HCT116 (cell line): ENCODE measurements around the gene EIF2B4. TPM values are rescaled to one million over a fixed set of nuclear protein-coding genes. Genes with fewer than 3 reads are reported as not detected.

Experiments used
- ATAC-seq: fragments of 200-7000 bp; cut with Tn5 transposase; 2 replicates; pipeline ENCODE4 v1.9.1; 2020; ENCODE audit warnings: mild to moderate bottlenecking, moderate library complexity
- BruUV-seq: library from RNA; stranded (reverse); fragments of 400-500 nt; replicated peaks from 2 replicates; lab custom pipeline; 2021; lab: Mats Ljungman, UMichigan
- CTCF ChIA-PET: fragments of 300-600 bp; sonication (Branson Sonifier 250); formaldehyde crosslinking; loops from one replicate; lab custom pipeline; 2021; ENCODE audit warnings: antibody characterized with exemption; lab: Charles Lee
- POLR2A ChIA-PET: fragments of 300-600, 350-600 bp; sonication (Branson Sonifier 250); formaldehyde crosslinking; loops from one replicate; lab custom pipeline; 2021; ENCODE audit warnings: antibody characterized with exemption; lab: Charles Lee
- RAD21 ChIA-PET, 2 experiments: fragments of 300-600 bp; sonication (Branson Sonifier 250); formaldehyde crosslinking; loops; one replicate each; lab custom pipeline; 2023; ENCODE audit warnings: low total read pairs in 2 of 2; ENCODE audit not compliant: uncharacterized antibody in 2 of 2, unreplicated experiment in 2 of 2, low non-redundant PET in 1 of 2; lab: Charles Lee
- DNase-seq: peaks from one replicate; pipeline ENCODE4 v3.0.0-alpha.2; 2010; ENCODE audit warnings: low read depth, low spot score
- H2AFZ ChIP-seq: fragments of 200-600 bp; shearing (Covaris generic), sonication (generic); 2 replicates; pipeline ENCODE4 v1.6.1; 2017; ENCODE audit warnings: low read depth, mixed run types, mixed read lengths, antibody characterized with exemption, low read length; ENCODE audit not compliant: poor library complexity, severe bottlenecking
- H3K27ac ChIP-seq: 2 replicates; pipeline ENCODE4 v1.5.1; 2012; ENCODE audit warnings: low read depth, low read length
- H3K27me3 ChIP-seq: fragments of 200-600 bp; sonication (generic); 2 replicates; pipeline ENCODE4 v1.6.1; 2016; ENCODE audit warnings: mixed run types, low read length, mixed read lengths; ENCODE audit not compliant: insufficient read depth
- H3K36me3 ChIP-seq, 2 experiments: fragments of 200-500 bp in 1 of 2; fragments of 200-600 bp in 1 of 2; sonication (Bioruptor generic) in 1 of 2; sonication (generic) in 1 of 2; 2 replicates each; pipeline versions ENCODE4 v1.5.1 to v1.6.1; 2014 to 2016; ENCODE audit warnings: low read length in 2 of 2, inconsistent platforms in 1 of 2, mixed read lengths in 1 of 2, mixed run types in 1 of 2; ENCODE audit not compliant: insufficient read depth in 2 of 2, control insufficient read depth in 1 of 2
- H3K4me1 ChIP-seq, 2 experiments: fragments of 200-600 bp in 1 of 2; sonication (generic) in 1 of 2; 2 replicates each; pipeline versions ENCODE4 v1.5.1 to v1.6.1; 2012 to 2017; ENCODE audit warnings: low read length in 2 of 2, inconsistent platforms in 1 of 2, mild to moderate bottlenecking in 1 of 2, mixed read lengths in 1 of 2, mixed run types in 1 of 2, moderate library complexity in 1 of 2; ENCODE audit not compliant: insufficient read depth in 2 of 2, control insufficient read depth in 1 of 2
- H3K4me2 ChIP-seq: fragments of 200-600 bp; sonication (generic); 2 replicates; pipeline ENCODE4 v1.6.1; 2017; ENCODE audit warnings: mixed run types, low read length, mixed read lengths
- H3K4me3 ChIP-seq, 2 experiments: fragments of 200-600 bp in 1 of 2; sonication (generic) in 1 of 2; replicated peaks in 1 of 2; 2 replicates each; pipeline ENCODE4 v1.5.1; 2011 to 2016; ENCODE audit warnings: low read length in 2 of 2, control low read depth in 1 of 2, low read depth in 1 of 2, mild to moderate bottlenecking in 1 of 2, mixed read lengths in 1 of 2, mixed run types in 1 of 2
- H3K79me2 ChIP-seq: fragments of 200-600 bp; sonication (generic); 2 replicates; pipeline ENCODE4 v1.6.1; 2017; ENCODE audit warnings: mild to moderate bottlenecking, mixed run types, low read length, moderate library complexity, mixed read lengths; ENCODE audit not compliant: insufficient read depth
- H3K9ac ChIP-seq: fragments of 200-600 bp; sonication (generic); 2 replicates; pipeline ENCODE4 v1.6.1; 2016; ENCODE audit warnings: low read length, mixed read lengths
- H3K9me2 ChIP-seq: fragments of 200-600 bp; sonication (generic), shearing (Covaris generic); 2 replicates; pipeline ENCODE4 v1.6.1; 2017; ENCODE audit warnings: mixed run types, mild to moderate bottlenecking, moderate library complexity; ENCODE audit not compliant: insufficient read depth
- H3K9me3 ChIP-seq, 2 experiments: fragments of 200-500 bp in 1 of 2; fragments of 200-600 bp in 1 of 2; sonication (Bioruptor generic) in 1 of 2; sonication (generic) in 1 of 2; 2 replicates each; pipeline ENCODE4 v1.6.1; 2014 to 2017; ENCODE audit warnings: low read length in 2 of 2, mixed read lengths in 2 of 2, inconsistent platforms in 1 of 2, low read depth in 1 of 2, mild to moderate bottlenecking in 1 of 2, mixed run types in 1 of 2, moderate library complexity in 1 of 2; ENCODE audit not compliant: control insufficient read depth in 1 of 2, insufficient read depth in 1 of 2
- H4K20me1 ChIP-seq: fragments of 200-600 bp; sonication (generic), shearing (Covaris generic); 2 replicates; pipeline ENCODE4 v1.6.1; 2017; ENCODE audit warnings: mixed run types, mild to moderate bottlenecking, moderate library complexity; ENCODE audit not compliant: insufficient read depth
- EZH2phosphoT487 ChIP-seq: fragments of 200-600 bp; IDR thresholded peaks from 2 replicates; pipeline ENCODE4 v1.6.1; 2018; ENCODE audit warnings: antibody characterized with exemption, borderline replicate concordance
- JUND ChIP-seq: IDR thresholded peaks from 2 replicates; pipeline ENCODE4 v1.6.1; 2012
- SIN3A ChIP-seq: IDR thresholded peaks from 2 replicates; pipeline ENCODE4 v1.6.1; 2012; ENCODE audit warnings: low read depth
- SP1 ChIP-seq: IDR thresholded peaks from 2 replicates; pipeline ENCODE4 v1.6.1; 2012; ENCODE audit warnings: low read depth
- SRF ChIP-seq: IDR thresholded peaks from 2 replicates; pipeline ENCODE4 v1.6.1; 2012; ENCODE audit warnings: low read depth
- TCF7L2 ChIP-seq: IDR thresholded peaks from 2 replicates; pipeline ENCODE4 v1.7.0; 2011; ENCODE audit warnings: borderline replicate concordance, inconsistent platforms; ENCODE audit not compliant: insufficient read depth, insufficient read length; ENCODE audit errors: extremely low read depth
- ZFX ChIP-seq: fragments of 450-650 bp; IDR thresholded peaks from 2 replicates; pipeline ENCODE4 v1.6.1; 2017
- ZNF274 ChIP-seq: fragments of 200-500 bp; sonication (Bioruptor generic); IDR thresholded peaks from 2 replicates; pipeline ENCODE4 v1.6.1; 2014; ENCODE audit warnings: mild to moderate bottlenecking, low read depth, low read length, inconsistent platforms
- intact Hi-C: fragments of 100-400 bp; cut with micrococcal nuclease; formaldehyde crosslinking; loops from 2 replicates; pipeline ENCODE4 v1.10.0; 2022
- total RNA-seq: library from RNA; stranded (reverse); gene quantifications from one replicate; pipeline ENCODE4 v1.2.1, GENCODE V29; 2021; ENCODE audit not compliant: unreplicated experiment
- TF ChIP-seq, protein P1 (sequence below): IDR thresholded peaks from 2 replicates; pipeline ENCODE4 v1.6.1; 2012
- TF ChIP-seq, protein P2 (sequence below): IDR thresholded peaks from 2 replicates; pipeline ENCODE4 v1.6.1; 2012
- TF ChIP-seq, protein P3 (sequence below): IDR thresholded peaks from 2 replicates; pipeline ENCODE4 v1.6.1; 2012; ENCODE audit warnings: low read depth

EIF2B4 gene
- total RNA-seq, 1 experiment from 2014 or later = 43.8 TPM

DNA sequence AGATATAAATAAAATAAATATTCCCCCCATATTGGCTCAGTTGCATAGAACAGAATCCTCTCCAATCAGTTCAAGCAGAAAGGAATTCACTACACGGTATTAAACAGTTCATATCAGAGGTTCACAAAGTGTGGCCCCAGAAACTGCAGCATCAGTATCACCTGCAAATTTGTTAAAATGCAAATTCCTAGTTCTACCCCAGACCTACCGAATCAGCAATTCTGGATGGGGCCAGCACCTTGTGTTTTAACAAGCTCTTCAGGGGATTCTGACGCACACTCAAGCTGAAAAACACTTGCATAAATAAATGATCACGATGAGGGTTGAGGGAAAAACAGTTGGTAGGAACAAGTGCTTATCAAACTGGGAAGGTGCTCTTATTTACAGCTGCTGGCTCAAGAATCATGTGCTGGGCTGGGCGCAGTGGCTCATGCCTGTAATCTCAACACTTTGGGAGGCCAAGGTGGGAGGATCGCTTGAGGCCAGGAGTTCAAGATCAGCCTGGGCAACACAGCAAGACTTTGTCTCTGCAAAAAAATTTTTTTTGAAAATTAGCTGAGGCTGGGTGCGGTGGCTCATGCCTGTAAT lies 19.9 kb downstream of the EIF2B4 start:
- ATAC-seq (no peak), DNase-seq (no peak)
- CTCF ChIA-PET = no interaction called here
- Histone ChIP-seq H3K27ac (no peak overlapping the region), H4K20me1 (no peaks in the 10 kb centered on the region), H3K36me3 (no peaks in the 10 kb centered on the region), H3K4me2 (no peak overlapping the region), H3K9ac (no peak overlapping the region), H3K27me3 (no peaks in the 10 kb centered on the region), H3K4me1 (peaks cover 8 to 13% of the 10 kb centered on the region in 2 experiments), H3K4me3 (no peak overlapping the region), H2AFZ (no peak overlapping the region), H3K79me2 (peaks cover 95% of the 10 kb centered on the region), H3K9me2 (no peaks in the 10 kb centered on the region), H3K9me3 (no peaks in the 10 kb centered on the region)
- RAD21 ChIA-PET = no interaction called here
- TF ChIP-seq ZFX (no peak), SRF (no peak), JUND (no peak), EZH2phosphoT487 (no peak), ZNF274 (no peak), SP1 (no peak), TCF7L2 (no peak), SIN3A (no peak)
- TF ChIP-seq, protein P1, sequence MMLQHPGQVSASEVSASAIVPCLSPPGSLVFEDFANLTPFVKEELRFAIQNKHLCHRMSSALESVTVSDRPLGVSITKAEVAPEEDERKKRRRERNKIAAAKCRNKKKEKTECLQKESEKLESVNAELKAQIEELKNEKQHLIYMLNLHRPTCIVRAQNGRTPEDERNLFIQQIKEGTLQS = no peak
- TF ChIP-seq, protein P2, sequence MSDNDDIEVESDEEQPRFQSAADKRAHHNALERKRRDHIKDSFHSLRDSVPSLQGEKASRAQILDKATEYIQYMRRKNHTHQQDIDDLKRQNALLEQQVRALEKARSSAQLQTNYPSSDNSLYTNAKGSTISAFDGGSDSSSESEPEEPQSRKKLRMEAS = no peak
- TF ChIP-seq, protein P3, sequence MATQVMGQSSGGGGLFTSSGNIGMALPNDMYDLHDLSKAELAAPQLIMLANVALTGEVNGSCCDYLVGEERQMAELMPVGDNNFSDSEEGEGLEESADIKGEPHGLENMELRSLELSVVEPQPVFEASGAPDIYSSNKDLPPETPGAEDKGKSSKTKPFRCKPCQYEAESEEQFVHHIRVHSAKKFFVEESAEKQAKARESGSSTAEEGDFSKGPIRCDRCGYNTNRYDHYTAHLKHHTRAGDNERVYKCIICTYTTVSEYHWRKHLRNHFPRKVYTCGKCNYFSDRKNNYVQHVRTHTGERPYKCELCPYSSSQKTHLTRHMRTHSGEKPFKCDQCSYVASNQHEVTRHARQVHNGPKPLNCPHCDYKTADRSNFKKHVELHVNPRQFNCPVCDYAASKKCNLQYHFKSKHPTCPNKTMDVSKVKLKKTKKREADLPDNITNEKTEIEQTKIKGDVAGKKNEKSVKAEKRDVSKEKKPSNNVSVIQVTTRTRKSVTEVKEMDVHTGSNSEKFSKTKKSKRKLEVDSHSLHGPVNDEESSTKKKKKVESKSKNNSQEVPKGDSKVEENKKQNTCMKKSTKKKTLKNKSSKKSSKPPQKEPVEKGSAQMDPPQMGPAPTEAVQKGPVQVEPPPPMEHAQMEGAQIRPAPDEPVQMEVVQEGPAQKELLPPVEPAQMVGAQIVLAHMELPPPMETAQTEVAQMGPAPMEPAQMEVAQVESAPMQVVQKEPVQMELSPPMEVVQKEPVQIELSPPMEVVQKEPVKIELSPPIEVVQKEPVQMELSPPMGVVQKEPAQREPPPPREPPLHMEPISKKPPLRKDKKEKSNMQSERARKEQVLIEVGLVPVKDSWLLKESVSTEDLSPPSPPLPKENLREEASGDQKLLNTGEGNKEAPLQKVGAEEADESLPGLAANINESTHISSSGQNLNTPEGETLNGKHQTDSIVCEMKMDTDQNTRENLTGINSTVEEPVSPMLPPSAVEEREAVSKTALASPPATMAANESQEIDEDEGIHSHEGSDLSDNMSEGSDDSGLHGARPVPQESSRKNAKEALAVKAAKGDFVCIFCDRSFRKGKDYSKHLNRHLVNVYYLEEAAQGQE = no peak
- intact Hi-C loops = no loop called here
- POLR2A ChIA-PET = no interaction called here
- BruUV-seq = no TSS peak
